HUES6 (cell line): ENCODE results near the gene IL20RB.

Source experiments
- H3K27ac ChIP-seq: 2 replicates; pipeline ENCODE4 v1.7.0; 2013; ENCODE audit warnings: low read depth, mild to moderate bottlenecking, low read length, inconsistent platforms
- H3K27me3 ChIP-seq: 2 replicates; pipeline ENCODE4 v1.6.1; 2013; ENCODE audit warnings: low read length; ENCODE audit not compliant: control insufficient read depth, insufficient read depth
- H3K36me3 ChIP-seq: 2 replicates; pipeline ENCODE4 v1.6.1; 2013; ENCODE audit warnings: low read length; ENCODE audit not compliant: control insufficient read depth, insufficient read depth
- H3K4me1 ChIP-seq: 2 replicates; pipeline ENCODE4 v1.6.1; 2013; ENCODE audit warnings: low read length; ENCODE audit not compliant: control insufficient read depth, insufficient read depth
- H3K4me3 ChIP-seq: 2 replicates; pipeline ENCODE4 v1.5.1; 2013; ENCODE audit warnings: low read depth, low read length
- H3K9ac ChIP-seq: one replicate; pipeline ENCODE4 v1.6.1; 2013; ENCODE audit warnings: mild to moderate bottlenecking, low read length
- H3K9me3 ChIP-seq: 2 replicates; pipeline ENCODE4 v1.6.1; 2013; ENCODE audit warnings: low read depth, low read length; ENCODE audit not compliant: control insufficient read depth, insufficient read depth

Gene IL20RB

GRCh38 chr3:136946978-136947377 lies 10.8 kb upstream of the IL20RB start:
- Histone ChIP-seq H3K9me3 (no peaks in the 10 kb centered on the region), H3K27ac (no peak overlapping the region), H3K4me1 (peaks cover 19% of the 10 kb centered on the region), H3K9ac (no peak overlapping the region), H3K27me3 (no peaks in the 10 kb centered on the region), H3K4me3 (no peak overlapping the region), H3K36me3 (peaks cover 13% of the 10 kb centered on the region)

GRCh38 chr3:136947477-136947876 lies 10.3 kb upstream of the IL20RB start:
- Histone ChIP-seq H3K4me1 (peaks cover 14% of the 10 kb centered on the region), H3K9ac (no peak overlapping the region), H3K4me3 (no peak overlapping the region), H3K27me3 (no peaks in the 10 kb centered on the region), H3K36me3 (peaks cover 13% of the 10 kb centered on the region), H3K27ac (no peak overlapping the region), H3K9me3 (no peaks in the 10 kb centered on the region)

GRCh38 chr3:136949146-136949545 lies 8.6 kb upstream of the IL20RB start:
- H3K9me3 ChIP-seq, result no peaks in the 10 kb centered on the region
- no peak overlapping the region for H3K27ac ChIP-seq
- H3K4me1 ChIP-seq, result no peaks in the 10 kb centered on the region
- no peaks in the 10 kb centered on the region for H3K27me3 ChIP-seq
- H3K9ac ChIP-seq, result no peak overlapping the region
- no peak overlapping the region for H3K4me3 ChIP-seq
- H3K36me3 ChIP-seq, result peaks cover 13% of the 10 kb centered on the region

GRCh38 chr3:136949708-136950107 lies 8.1 kb upstream of the IL20RB start:
- no peaks in the 10 kb centered on the region for H3K27me3 ChIP-seq
- H3K9ac ChIP-seq, result no peak overlapping the region
- peaks cover 13% of the 10 kb centered on the region for H3K36me3 ChIP-seq
- no peak overlapping the region for H3K27ac ChIP-seq
- no peaks in the 10 kb centered on the region for H3K4me1 ChIP-seq
- H3K9me3 ChIP-seq, result no peaks in the 10 kb centered on the region
- H3K4me3 ChIP-seq, result no peak overlapping the region

- Histone ChIP-seq H3K9me3 (no peaks in the 10 kb centered on the region), H3K27me3 (no peaks in the 10 kb centered on the region), H3K9ac (no peak overlapping the region), H3K4me1 (peaks cover 7% of the 10 kb centered on the region; the same call in 1 of the 2 replicates), H3K36me3 (peaks cover 11% of the 10 kb centered on the region), H3K27ac (no peak overlapping the region), H3K4me3 (no peak overlapping the region)
Measured at GRCh38 chr3:136950623-136951022, 7.2 kb upstream of the IL20RB start.

GRCh38 chr3:136952292-136952691 lies 5.5 kb upstream of the IL20RB start:
- Histone ChIP-seq H3K27me3 (no peaks in the 10 kb centered on the region), H3K36me3 (peaks cover 3% of the 10 kb centered on the region; the same call in 1 of the 2 replicates), H3K4me1 (peaks cover 13% of the 10 kb centered on the region; the same call in 1 of the 2 replicates), H3K27ac (no peak overlapping the region), H3K9me3 (no peaks in the 10 kb centered on the region), H3K4me3 (no peak overlapping the region), H3K9ac (no peak overlapping the region)

- H3K27me3 ChIP-seq, result no peaks in the 10 kb centered on the region
- H3K9me3 ChIP-seq, result no peaks in the 10 kb centered on the region
- no peaks in the 10 kb centered on the region for H3K36me3 ChIP-seq
- H3K4me3 ChIP-seq, result no peak overlapping the region
- H3K27ac ChIP-seq, result no peak overlapping the region
- H3K9ac ChIP-seq, result no peak overlapping the region
- peaks cover 18% of the 10 kb centered on the region; the same call in 1 of the 2 replicates for H3K4me1 ChIP-seq
Measured at GRCh38 chr3:136954251-136954650, 3.5 kb upstream of the IL20RB start.

- no peaks in the 10 kb centered on the region for H3K27me3 ChIP-seq
- H3K36me3 ChIP-seq, result no peaks in the 10 kb centered on the region
- H3K4me3 ChIP-seq, result no peak overlapping the region
- no peak overlapping the region for H3K9ac ChIP-seq
- H3K4me1 ChIP-seq, result peaks cover 18% of the 10 kb centered on the region; the same call in 1 of the 2 replicates
- no peaks in the 10 kb centered on the region for H3K9me3 ChIP-seq
- H3K27ac ChIP-seq, result no peak overlapping the region
Measured at GRCh38 chr3:136954980-136955780, 2.6 kb upstream of the IL20RB start.

- no peaks in the 10 kb centered on the region for H3K9me3 ChIP-seq
- no peak overlapping the region for H3K9ac ChIP-seq
- no peaks in the 10 kb centered on the region for H3K27me3 ChIP-seq
- H3K4me1 ChIP-seq, result peaks cover 22% of the 10 kb centered on the region
- H3K27ac ChIP-seq, result no peak overlapping the region
- no peaks in the 10 kb centered on the region for H3K36me3 ChIP-seq
- no peak overlapping the region for H3K4me3 ChIP-seq
Measured at GRCh38 chr3:136955813-136956212, 2.0 kb upstream of the IL20RB start.

GRCh38 chr3:136956971-136957370 lies 812 bp upstream of the IL20RB start:
- Histone ChIP-seq H3K9ac (no peak overlapping the region), H3K4me3 (no peak overlapping the region), H3K36me3 (no peaks in the 10 kb centered on the region), H3K27ac (no peak overlapping the region), H3K4me1 (peaks cover 26% of the 10 kb centered on the region), H3K9me3 (no peaks in the 10 kb centered on the region), H3K27me3 (no peaks in the 10 kb centered on the region)

- Histone ChIP-seq H3K4me1 (peaks cover 26% of the 10 kb centered on the region), H3K27ac (no peak overlapping the region), H3K4me3 (no peak overlapping the region), H3K36me3 (no peaks in the 10 kb centered on the region), H3K9ac (no peak overlapping the region), H3K9me3 (0 out of 2 replicates have a peak, but pooled peaks cover 5% of the 10 kb centered on the region), H3K27me3 (no peaks in the 10 kb centered on the region)
Measured at GRCh38 chr3:136958939-136959338, 1.2 kb downstream of the IL20RB start.
